Muscle layer of duodenum (tissue), 2 donors: Measurements from ENCODE around the gene KAZN.

Experiments
- H3K27ac ChIP-seq: one replicate; pipeline ENCODE4 v1.7.0; 2013; ENCODE audit warnings: mild to moderate bottlenecking, low read length
- H3K27me3 ChIP-seq: one replicate; pipeline ENCODE4 v1.7.0; 2013; ENCODE audit warnings: low read depth, mild to moderate bottlenecking, control low read depth, low read length
- H3K36me3 ChIP-seq, 2 donors: one replicate each; pipeline ENCODE4 v1.7.0; 2013; ENCODE audit warnings: low read length in 2 of 2, control low read depth in 1 of 2, mild to moderate bottlenecking in 1 of 2; ENCODE audit not compliant: insufficient read depth in 2 of 2, control insufficient read depth in 1 of 2
- H3K4me1 ChIP-seq, 2 donors: one replicate each; pipeline ENCODE4 v1.7.0; 2013; ENCODE audit warnings: low read length in 2 of 2, mild to moderate bottlenecking in 2 of 2, control low read depth in 1 of 2, moderate library complexity in 1 of 2; ENCODE audit not compliant: insufficient read depth in 2 of 2, control insufficient read depth in 1 of 2
- H3K4me3 ChIP-seq, 2 donors: one replicate each; pipeline ENCODE4 v1.7.0; 2013; ENCODE audit warnings: low read length in 2 of 2, low read depth in 1 of 2, mild to moderate bottlenecking in 1 of 2
- H3K9me3 ChIP-seq, 2 donors: one replicate each; pipeline ENCODE4 v1.7.0; 2013; ENCODE audit warnings: low read length in 2 of 2, control low read depth in 1 of 2, mild to moderate bottlenecking in 1 of 2; ENCODE audit not compliant: control insufficient read depth in 1 of 2
- donor health status: healthy.

Gene KAZN

GRCh38 chr1:15017120-15017519, 418.6 kb downstream of the KAZN start:
- Histone ChIP-seq H3K4me1 (peaks cover 0 to 5% of the 10 kb centered on the region in 2 donors), H3K4me3 (no peak overlapping the region), H3K27ac (no peak overlapping the region), H3K36me3 (no peaks in the 10 kb centered on the region), H3K27me3 (no peaks in the 10 kb centered on the region), H3K9me3 (no peaks in the 10 kb centered on the region)

GRCh38 chr1:15018767-15019166, 420.3 kb downstream of the KAZN start:
- Histone ChIP-seq H3K4me3 (no peak overlapping the region), H3K36me3 (no peaks in the 10 kb centered on the region), H3K27me3 (no peaks in the 10 kb centered on the region), H3K27ac (no peak overlapping the region), H3K9me3 (no peaks in the 10 kb centered on the region), H3K4me1 (peaks cover 0 to 5% of the 10 kb centered on the region in 2 donors)

GRCh38 chr1:15020943-15021745, 422.7 kb downstream of the KAZN start:
- Histone ChIP-seq H3K9me3 (no peaks in the 10 kb centered on the region), H3K4me1 (no peaks in the 10 kb centered on the region), H3K36me3 (no peaks in the 10 kb centered on the region), H3K27me3 (no peaks in the 10 kb centered on the region), H3K4me3 (no peak overlapping the region), H3K27ac (no peak overlapping the region)

DNA sequence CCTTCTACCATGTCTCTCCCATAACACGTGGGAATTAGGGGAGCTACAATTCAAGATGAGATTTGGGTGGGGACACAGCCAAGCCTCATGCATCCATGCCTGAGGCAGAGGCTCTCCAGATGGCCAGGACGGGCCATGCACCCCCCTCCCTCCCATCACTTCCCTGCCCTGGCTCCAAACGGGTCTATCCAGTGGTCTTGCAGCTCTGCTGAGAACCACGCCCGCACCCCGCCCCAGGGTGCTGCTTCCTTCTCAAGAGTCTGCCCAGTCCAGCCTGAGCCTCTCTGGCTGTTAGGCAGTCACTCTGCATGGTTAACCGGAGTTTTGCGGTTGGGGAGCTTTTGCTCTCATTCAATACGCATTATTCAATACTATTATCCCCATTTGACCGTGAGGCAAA, 423.6 kb downstream of the KAZN start:
- Histone ChIP-seq H3K4me3 (no peak overlapping the region), H3K4me1 (peaks cover 0 to under 1% of the 10 kb centered on the region in 2 donors), H3K9me3 (no peaks in the 10 kb centered on the region), H3K27me3 (no peaks in the 10 kb centered on the region), H3K36me3 (no peaks in the 10 kb centered on the region), H3K27ac (no peak overlapping the region)

DNA sequence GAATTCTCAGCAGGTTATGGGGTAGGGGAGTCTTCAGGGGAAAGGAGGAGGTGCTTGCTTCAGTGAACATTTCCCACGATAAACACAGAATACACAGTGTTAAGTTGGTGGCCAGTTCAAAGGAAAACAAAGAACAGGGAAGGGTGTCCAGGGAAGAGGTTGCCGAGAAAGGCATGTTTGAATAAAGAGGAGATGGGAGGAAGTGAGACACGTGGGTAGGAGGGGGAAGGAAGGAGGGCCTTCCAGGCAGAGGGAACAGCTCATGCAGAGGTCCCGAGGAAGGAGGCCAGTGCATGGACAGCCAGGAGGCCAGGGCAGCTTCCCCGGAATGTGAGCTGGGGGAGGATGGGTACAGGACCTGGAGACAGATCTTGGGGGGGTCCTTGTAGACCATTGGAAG, 424.7 kb downstream of the KAZN start:
- H3K36me3 ChIP-seq: peaks cover 0 to 3% of the 10 kb centered on the region in 2 donors
- H3K4me3 ChIP-seq: no peak overlapping the region
- no peak overlapping the region for H3K27ac ChIP-seq
- no peaks in the 10 kb centered on the region for H3K9me3 ChIP-seq
- H3K27me3 ChIP-seq: no peaks in the 10 kb centered on the region
- H3K4me1 ChIP-seq: peaks cover 0 to 9% of the 10 kb centered on the region in 2 donors

DNA sequence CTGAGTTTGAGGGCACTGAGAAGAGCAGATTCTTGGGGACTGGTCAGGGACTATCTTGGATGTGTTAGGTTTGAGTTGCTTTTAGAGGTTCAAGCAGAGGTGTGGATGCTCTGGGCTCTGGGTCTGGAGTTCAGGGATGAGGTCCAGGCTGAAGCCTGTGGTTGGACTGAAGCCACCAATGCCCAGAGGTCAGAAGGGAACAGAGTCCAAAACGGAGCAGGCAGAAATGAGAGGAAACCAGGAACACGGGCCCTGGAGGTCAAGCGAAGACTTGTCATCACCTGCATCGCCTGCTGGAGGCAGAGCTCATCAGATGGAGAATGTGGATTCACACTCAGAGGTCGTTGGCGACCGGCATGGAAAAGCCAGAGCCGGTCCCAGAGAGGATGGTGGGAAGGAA, 425.5 kb downstream of the KAZN start:
- Histone ChIP-seq H3K27me3 (no peaks in the 10 kb centered on the region), H3K9me3 (no peaks in the 10 kb centered on the region), H3K4me3 (no peak overlapping the region), H3K27ac (no peak overlapping the region), H3K4me1 (peaks cover 0 to 14% of the 10 kb centered on the region in 2 donors), H3K36me3 (peaks cover 0 to 3% of the 10 kb centered on the region in 2 donors)

DNA sequence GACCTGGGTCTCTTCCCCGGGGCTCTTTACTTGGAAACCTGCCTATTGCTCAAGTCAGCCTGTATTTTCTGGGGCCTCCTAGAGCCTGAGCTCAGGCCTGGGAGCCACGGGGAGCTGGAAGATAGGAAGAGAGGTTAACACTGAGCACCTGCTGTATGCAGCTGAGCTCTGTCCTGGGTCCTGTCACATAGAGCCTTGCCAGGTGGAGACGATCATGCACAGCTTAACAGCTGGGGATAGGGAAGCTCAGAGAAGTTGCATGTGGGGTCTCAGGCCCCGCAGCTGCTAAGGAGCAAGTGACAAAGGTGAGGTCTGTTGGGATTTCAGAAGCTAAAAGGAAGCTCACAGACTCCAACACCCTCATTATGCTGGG, 427.6 kb downstream of the KAZN start:
- Histone ChIP-seq H3K36me3 (peaks cover 0 to 3% of the 10 kb centered on the region in 2 donors), H3K4me1 (peaks cover 0 to 14% of the 10 kb centered on the region in 2 donors), H3K27ac (no peak overlapping the region), H3K9me3 (no peaks in the 10 kb centered on the region), H3K4me3 (no peak overlapping the region), H3K27me3 (no peaks in the 10 kb centered on the region)

DNA sequence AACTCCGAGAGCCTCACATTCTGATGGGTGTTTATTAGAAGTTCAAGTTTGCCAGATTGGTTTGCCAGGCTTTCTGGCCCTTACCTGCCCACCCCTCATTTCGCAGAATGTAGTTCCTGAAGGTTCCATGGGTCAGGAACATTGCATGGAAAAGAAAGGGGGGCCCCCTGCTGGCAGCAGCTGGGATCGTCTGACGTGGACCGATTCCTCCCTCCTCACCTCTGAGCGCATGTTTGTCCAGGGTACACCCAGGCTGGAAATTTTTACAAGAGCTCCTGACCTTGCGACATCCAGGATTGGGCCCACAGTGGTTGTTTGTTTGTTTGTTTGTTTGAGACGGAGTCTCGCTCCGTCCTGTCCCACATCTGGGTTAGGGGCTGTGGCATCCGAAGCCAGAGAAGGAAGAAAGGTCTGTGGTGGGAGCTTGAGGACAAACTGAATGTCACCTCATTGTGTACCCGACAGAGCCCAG, 429.1 kb downstream of the KAZN start:
- H3K4me1 ChIP-seq: peaks cover 0 to 14% of the 10 kb centered on the region in 2 donors
- peaks cover 0 to 3% of the 10 kb centered on the region in 2 donors for H3K36me3 ChIP-seq
- no peaks in the 10 kb centered on the region for H3K9me3 ChIP-seq
- H3K27me3 ChIP-seq: no peaks in the 10 kb centered on the region
- H3K27ac ChIP-seq: no peak overlapping the region
- H3K4me3 ChIP-seq: no peak overlapping the region

DNA sequence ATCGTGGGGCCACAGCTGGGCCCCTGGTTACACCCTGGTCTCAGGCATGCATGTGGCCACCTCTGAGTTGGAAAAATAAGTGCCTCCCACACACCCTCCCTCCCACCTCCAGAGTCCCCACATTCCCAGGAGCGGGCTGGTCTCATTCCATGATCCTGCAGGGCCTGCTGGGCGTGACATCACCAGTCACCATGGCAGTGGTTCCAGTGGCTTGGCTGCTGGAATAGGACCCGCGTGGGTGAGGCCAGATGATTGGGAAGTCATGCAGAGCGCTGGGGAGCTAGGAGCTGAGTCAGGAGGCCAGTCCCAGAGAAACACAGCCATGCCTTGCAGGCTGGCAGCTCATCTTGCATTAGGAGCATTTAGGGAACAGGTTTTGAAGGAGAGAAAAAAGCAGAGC, 429.6 kb downstream of the KAZN start:
- peaks cover 0 to 14% of the 10 kb centered on the region in 2 donors for H3K4me1 ChIP-seq
- peaks cover 0 to 3% of the 10 kb centered on the region in 2 donors for H3K36me3 ChIP-seq
- H3K9me3 ChIP-seq: no peaks in the 10 kb centered on the region
- no peak overlapping the region for H3K27ac ChIP-seq
- no peaks in the 10 kb centered on the region for H3K27me3 ChIP-seq
- no peak overlapping the region for H3K4me3 ChIP-seq

DNA sequence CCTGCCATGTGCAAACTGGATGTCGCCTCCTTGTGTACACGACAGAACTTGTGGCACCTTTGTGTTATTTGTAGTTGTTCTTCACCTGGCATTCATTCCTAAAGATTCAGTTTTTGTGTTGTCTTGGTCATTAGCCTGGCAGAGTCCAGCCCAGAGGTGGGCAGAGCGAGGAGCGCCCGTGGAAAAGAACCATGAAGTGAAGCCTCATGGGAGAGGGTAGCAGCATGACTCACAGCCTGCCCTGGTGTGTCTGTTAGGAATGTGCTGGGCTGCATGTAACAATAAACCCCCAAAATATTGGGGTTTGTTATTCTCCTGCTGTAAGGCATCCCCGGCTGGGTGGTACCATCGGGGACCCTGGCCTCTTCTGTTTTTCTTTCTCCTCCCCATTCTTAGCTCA, 430.1 kb downstream of the KAZN start:
- H3K4me3 ChIP-seq: no peak overlapping the region
- no peak overlapping the region for H3K27ac ChIP-seq
- peaks cover 0 to 3% of the 10 kb centered on the region in 2 donors for H3K36me3 ChIP-seq
- H3K9me3 ChIP-seq: no peaks in the 10 kb centered on the region
- H3K4me1 ChIP-seq: peaks cover 0 to 14% of the 10 kb centered on the region in 2 donors
- no peaks in the 10 kb centered on the region for H3K27me3 ChIP-seq

GRCh38 chr1:15029036-15029435, 430.6 kb downstream of the KAZN start:
- Histone ChIP-seq H3K27ac (no peak overlapping the region), H3K9me3 (no peaks in the 10 kb centered on the region), H3K4me1 (peaks cover 0 to 14% of the 10 kb centered on the region in 2 donors), H3K4me3 (no peak overlapping the region), H3K27me3 (no peaks in the 10 kb centered on the region), H3K36me3 (peaks cover 0 to 3% of the 10 kb centered on the region in 2 donors)

- Histone ChIP-seq H3K4me1 (peaks cover 0 to 14% of the 10 kb centered on the region in 2 donors), H3K27ac (no peak overlapping the region), H3K9me3 (no peaks in the 10 kb centered on the region), H3K27me3 (no peaks in the 10 kb centered on the region), H3K4me3 (no peak overlapping the region), H3K36me3 (peaks cover 0 to 4% of the 10 kb centered on the region in 2 donors)
These were observed 431.3 kb downstream of the KAZN start for GRCh38 chr1:15029786-15030185.
